ENCODE data around the gene RBM6.

RBM6 gene

GRCh38 chr3:50120364-50121071 lies 180.6 kb downstream of the RBM6 start:
- no peak for TF ChIP-seq CTCF (IDR thresholded peaks at IDR 0.05)
- H3K4me3 ChIP-seq (ENCODE audit: low read depth, low read length): no peak overlapping the region
- no peaks in the 10 kb centered on the region for H3K27me3 ChIP-seq (ENCODE audit: control insufficient read depth, insufficient read depth, low read length)
- H3K9ac ChIP-seq: no peak overlapping the region
- no peaks in the 10 kb centered on the region for H3K36me3 ChIP-seq (ENCODE audit: control insufficient read depth, insufficient read depth, low read length)
- H3K4me1 ChIP-seq: peaks cover 11% of the 10 kb centered on the region
- no peak overlapping the region for H3K4me2 ChIP-seq (ENCODE audit: low read length)
- H3K27ac ChIP-seq: no peak overlapping the region
- no peak overlapping the region for H2AFZ ChIP-seq
- H3K9me3 ChIP-seq (ENCODE audit: control insufficient read depth, low read length): no peaks in the 10 kb centered on the region
- no peaks in the 10 kb centered on the region for H3K79me2 ChIP-seq

GRCh38 chr3:50121072-50122032 lies 181.4 kb downstream of the RBM6 start:
- peak; percentile 92 for TF ChIP-seq CTCF (IDR thresholded peaks at IDR 0.05)
- H3K9ac ChIP-seq: no peak overlapping the region
- no peak overlapping the region for H3K4me2 ChIP-seq (ENCODE audit: low read length)
- no peak overlapping the region for H2AFZ ChIP-seq
- peaks cover 17% of the 10 kb centered on the region for H3K4me1 ChIP-seq
- H3K27me3 ChIP-seq (ENCODE audit: control insufficient read depth, insufficient read depth, low read length): no peaks in the 10 kb centered on the region
- no peaks in the 10 kb centered on the region for H3K79me2 ChIP-seq
- no peaks in the 10 kb centered on the region for H3K36me3 ChIP-seq (ENCODE audit: control insufficient read depth, insufficient read depth, low read length)
- H3K4me3 ChIP-seq (ENCODE audit: low read depth, low read length): no peak overlapping the region
- H3K27ac ChIP-seq: no peak overlapping the region
- no peaks in the 10 kb centered on the region for H3K9me3 ChIP-seq (ENCODE audit: control insufficient read depth, low read length)

GRCh38 chr3:50122071-50122470 lies 182.1 kb downstream of the RBM6 start:
- Histone ChIP-seq H3K4me3 (ENCODE audit: low read depth, low read length) (no peak overlapping the region), H3K4me2 (ENCODE audit: low read length) (no peak overlapping the region), H3K27me3 (ENCODE audit: control insufficient read depth, insufficient read depth, low read length) (no peaks in the 10 kb centered on the region), H3K79me2 (no peaks in the 10 kb centered on the region), H3K27ac (no peak overlapping the region), H3K4me1 (peaks cover 24% of the 10 kb centered on the region), H3K9ac (no peak overlapping the region), H3K9me3 (ENCODE audit: control insufficient read depth, low read length) (no peaks in the 10 kb centered on the region), H3K36me3 (ENCODE audit: control insufficient read depth, insufficient read depth, low read length) (no peaks in the 10 kb centered on the region), H2AFZ (no peak overlapping the region)
- no peak for TF ChIP-seq CTCF (IDR thresholded peaks at IDR 0.05)

GRCh38 chr3:50122661-50123391 lies 182.9 kb downstream of the RBM6 start:
- no peak overlapping the region for H3K4me3 ChIP-seq (ENCODE audit: low read depth, low read length)
- H3K27ac ChIP-seq: no peak overlapping the region
- no peaks in the 10 kb centered on the region for H3K79me2 ChIP-seq
- no peak overlapping the region for H3K9ac ChIP-seq
- H3K9me3 ChIP-seq (ENCODE audit: control insufficient read depth, low read length): no peaks in the 10 kb centered on the region
- peaks cover 28% of the 10 kb centered on the region for H3K4me1 ChIP-seq
- no peak for TF ChIP-seq CTCF (IDR thresholded peaks at IDR 0.05)
- no peak overlapping the region for H2AFZ ChIP-seq
- H3K36me3 ChIP-seq (ENCODE audit: control insufficient read depth, insufficient read depth, low read length): no peaks in the 10 kb centered on the region
- H3K27me3 ChIP-seq (ENCODE audit: control insufficient read depth, insufficient read depth, low read length): no peaks in the 10 kb centered on the region
- H3K4me2 ChIP-seq (ENCODE audit: low read length): no peak overlapping the region
